Measurements from ENCODE around the gene IL1A.

IL1A gene

DNA sequence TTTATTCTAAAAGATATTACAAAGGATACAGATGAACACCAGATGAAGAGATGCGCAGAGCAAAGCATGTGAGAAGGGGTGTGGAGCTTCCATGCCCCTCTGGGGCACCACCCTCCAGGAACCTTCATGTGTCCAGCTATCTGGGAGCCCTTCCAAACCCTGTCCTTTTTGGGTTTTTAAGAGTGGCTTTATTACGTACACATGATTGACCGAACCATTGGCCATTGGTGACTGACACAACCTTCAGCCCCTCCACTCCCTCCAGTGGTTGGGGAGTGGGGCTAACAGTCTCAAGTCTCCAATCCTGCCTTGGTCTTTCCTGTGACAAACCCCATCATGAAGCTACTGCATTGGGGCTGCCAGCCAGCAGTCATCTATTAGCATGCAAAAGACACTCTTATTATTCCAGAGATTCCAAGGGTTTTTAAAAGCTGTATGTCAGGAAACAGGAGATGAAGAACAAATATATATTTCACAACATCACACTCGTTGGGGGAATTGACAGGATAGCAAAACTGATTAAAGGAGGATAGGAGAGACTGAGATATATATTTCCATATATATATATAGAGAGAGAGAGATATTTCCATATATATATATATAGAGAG is 32.9 kb upstream of the IL1A start:
- no peak for DNase-seq

DNA sequence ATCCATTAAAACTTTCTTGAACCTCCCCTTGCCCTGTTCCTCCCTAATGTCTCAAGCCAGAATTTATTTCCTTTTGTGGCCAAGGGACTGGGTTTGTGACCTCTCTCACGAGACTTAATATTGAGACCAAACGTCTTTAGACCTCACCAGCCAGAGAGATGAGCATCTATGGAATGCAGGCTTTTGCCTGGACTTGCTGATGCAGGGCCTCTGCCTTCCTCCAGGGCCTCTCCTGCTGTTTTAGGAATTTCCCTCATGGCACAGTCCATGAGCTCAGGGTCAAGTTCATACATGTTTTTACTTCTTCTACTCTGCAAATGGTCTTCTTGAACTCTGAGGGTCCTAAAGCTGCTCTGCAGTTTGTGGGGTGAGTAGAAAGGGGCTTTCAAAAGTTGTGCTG is 30.0 kb upstream of the IL1A start:
- DNase-seq, result no peak

DNA sequence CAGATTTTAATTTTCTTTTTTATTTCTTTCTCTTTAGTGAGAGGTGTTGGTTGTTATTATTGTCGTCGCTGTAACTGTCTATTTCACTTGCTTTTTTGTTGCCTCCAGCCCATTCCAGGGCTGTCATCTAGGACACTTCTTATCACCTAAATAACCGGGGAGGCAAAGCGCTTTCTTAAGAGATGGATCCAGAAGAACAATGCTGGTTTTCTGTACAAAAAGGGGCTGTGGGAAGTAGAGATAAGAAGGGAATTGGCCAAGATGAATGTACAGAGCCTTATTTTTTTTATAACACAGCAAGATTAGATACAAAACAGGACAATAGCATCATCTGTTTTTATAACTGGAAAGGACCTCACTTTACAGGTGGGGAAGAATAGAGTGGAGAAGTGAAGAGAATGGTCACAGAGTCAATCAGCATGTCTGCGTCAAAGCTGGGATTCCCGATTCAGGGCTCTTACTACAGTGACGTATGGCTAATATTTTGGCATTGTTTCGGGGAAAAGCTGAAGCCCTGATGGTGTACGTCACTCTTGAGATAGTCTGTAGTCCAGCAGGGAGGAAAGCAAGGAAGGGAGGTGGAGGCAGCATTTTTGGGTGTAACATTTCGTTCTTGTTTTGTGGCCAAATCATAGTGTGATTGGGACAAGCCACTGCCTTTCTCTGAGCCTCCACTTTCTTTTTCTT is 29.1 kb upstream of the IL1A start:
- DNase-seq, result no peak

DNA sequence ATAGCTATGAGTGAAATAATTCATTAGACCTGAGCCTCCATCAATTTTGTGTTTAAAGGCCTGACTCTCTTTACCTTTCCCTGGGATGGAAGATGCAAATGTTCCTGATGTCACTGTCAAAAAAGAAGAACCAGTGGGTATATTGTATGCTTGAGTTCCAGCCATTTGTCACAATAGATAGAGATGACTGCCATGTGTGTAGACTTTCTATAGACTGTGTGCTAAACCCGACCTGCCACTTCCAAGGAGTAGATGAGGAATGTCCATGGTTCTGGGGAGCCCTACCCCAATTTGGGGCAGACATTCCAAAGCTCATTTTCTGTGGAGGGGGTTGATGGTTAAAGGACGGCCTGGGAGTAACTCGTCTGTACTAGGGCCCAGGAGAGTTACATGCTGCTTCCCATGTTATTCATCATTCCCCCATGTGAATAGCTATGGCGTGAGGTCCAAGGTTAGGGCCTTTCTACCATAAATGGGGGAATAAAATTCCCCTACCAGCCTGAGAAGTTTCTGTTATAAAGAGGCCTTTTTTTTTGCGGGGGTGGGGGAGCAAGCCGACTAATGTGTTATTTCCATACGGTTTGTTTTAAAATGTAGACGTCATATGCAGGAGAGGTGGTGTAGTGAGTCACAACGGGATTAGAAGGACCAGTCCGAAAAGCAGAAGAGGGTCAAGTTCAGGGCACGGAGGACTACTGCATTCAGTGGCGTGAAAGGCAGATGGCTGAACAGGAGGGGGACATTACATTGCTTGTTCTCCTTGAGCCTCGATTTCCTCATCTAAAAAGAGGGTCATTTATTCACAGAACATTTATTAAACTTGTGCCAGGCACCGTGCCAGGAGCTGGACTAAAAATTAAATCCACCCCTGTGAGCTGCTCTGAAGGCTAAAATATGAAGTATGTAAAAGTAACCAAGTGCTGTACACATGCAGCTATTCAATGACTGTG is 28.3 kb upstream of the IL1A start:
- DNase-seq, result no peak

DNA sequence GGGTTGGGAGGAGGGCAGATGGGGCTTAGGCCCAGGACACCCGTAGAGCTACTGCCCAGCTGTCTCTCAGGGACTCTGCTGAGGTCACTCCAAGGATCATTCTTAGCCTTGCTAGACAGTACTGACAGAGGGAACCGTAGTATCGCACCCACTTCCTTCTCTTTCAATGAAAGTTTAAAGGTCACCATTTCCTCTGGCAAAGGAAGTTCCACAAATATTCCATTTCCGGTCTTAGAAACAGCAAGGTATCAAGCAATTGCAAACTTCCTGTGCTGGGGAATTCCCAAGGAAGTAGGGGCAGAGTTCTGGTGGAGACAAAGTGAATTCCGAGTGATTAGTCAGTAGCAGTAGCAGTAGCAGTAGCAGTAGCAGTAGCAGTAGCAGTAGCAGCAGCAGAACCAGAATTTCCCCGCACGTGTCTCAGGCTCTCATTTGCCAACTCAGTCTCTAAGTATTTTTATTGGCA is 27.6 kb upstream of the IL1A start:
- DNase-seq, result no peak

DNA sequence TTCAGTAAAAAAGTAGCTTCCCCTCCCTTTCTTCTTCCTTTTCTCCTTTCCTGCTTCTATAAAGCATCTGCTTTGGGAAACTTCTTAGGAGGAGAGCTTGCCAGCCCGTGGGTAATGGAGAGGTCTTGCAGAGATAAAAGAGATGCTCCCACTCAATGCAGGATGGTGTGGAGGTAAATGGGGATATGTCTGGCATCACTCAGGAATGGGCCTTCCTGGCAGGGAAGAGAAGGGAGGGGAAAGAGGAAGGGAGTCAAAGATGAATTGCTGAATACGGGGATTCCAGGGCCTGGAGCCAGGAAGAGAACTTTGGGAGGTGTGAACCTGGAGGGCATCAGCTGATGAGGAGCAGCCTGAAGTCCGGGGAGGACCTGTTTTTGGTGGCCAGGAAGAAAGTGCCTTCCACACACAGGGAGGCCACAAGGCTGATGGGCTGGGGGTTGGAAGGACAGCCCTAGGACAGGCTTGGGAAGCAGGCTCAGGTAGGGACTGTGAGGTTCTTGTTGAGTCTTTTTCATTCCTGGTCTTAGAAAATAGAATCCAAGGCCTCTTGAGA is 27.1 kb upstream of the IL1A start:
- DNase-seq, result no peak

DNA sequence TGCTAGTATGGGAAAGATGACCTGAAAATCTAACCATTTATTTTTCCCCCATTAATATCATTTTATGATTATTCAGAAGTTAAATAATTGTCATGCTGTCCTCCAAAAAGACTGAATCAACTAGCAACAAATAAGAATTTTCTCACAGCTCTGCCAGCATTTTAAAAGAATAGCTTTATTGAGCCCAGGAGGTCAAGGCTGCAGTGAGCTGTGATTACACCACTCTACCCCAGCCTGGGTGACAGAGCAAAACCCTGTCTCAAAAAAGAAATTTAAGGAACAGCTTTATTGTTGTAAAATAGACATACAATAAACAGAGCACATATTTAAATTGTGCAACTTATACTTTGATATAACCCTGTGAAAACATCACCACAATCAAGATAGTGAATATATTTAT is 24.8 kb upstream of the IL1A start:
- no peak for DNase-seq

DNA sequence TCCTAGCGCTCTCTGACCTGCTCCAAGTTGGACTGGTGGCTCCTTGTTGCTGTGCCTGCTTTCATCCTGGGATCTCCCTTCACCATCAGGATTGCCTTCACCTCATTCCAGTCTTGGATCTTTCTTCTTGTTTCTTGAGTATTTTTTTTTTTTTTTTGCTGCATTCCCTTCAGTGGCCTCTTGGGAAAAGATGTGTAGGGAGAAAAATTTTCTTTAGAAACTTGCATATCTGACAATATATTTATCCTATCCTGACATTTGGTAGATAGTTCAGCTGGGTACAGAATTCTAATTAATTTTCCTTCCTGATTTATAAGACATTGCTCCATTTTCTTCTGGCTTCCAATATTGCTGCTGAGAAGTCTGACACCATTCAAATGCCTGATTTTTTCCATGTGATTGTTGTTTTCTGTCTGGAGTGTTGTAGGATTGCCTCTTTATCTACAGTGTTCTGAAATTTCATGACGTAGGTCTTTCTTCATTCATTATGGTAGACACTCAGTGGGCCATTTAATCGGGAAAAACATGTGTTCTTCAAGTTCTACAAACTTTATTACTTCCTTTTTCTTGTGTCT is 23.0 kb upstream of the IL1A start:
- no peak for DNase-seq

DNA sequence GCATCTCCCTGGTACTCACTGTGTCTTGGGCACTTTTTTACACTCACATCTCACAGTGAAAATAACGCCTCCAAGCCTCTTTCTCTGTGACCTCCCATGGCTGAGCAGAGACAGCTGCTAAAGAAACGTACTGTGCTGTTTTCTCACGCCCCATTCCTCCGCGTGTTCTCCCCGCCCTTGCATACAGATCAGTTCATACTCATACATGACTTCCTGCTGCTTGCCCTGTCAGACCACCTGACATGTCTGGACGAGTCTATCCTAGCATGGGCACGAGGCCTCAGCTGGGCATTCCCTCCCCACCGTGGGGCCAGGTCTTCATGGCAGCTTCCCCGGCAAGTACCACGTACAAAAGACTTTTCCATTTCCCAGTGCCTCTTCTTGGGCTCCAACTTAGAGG is 21.2 kb upstream of the IL1A start:
- no peak for DNase-seq

DNA sequence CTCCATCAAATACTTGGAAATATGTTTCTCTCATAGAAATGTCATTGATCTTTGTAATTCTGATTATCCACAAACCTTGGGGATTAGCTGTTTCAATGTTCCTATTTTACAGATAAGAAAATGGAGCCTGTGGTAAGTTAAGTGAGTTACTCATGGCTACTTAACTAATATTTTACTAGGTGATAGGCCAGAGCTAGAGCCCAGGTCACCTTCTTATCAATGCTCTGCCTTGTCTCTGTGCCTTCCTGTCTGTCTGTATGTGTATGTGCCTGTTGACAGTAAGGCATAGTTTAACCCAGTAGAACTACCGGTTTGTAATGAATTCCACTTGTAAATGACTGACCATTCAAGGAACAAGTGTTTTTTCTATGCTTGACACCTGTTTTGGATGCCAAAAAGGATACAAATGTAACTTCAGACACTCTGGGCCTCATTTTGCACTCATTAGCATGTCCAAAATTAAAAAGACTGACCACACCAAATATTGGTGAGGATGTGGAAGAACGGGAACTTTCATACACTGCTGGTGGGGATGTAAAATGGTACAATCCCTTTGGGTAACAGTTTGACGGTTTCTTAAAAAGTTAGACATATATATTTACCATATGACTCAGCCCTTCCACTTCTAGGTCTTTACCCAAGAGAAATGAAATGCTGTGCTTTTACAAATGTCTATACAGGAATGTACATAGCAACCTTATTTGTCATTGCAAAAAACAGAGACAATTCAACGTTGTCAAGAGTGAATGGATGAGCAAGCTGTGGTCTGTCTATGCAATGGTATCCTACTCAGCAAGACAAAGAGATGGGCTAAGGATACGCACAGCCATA is 19.6 kb upstream of the IL1A start:
- no peak for DNase-seq

DNA sequence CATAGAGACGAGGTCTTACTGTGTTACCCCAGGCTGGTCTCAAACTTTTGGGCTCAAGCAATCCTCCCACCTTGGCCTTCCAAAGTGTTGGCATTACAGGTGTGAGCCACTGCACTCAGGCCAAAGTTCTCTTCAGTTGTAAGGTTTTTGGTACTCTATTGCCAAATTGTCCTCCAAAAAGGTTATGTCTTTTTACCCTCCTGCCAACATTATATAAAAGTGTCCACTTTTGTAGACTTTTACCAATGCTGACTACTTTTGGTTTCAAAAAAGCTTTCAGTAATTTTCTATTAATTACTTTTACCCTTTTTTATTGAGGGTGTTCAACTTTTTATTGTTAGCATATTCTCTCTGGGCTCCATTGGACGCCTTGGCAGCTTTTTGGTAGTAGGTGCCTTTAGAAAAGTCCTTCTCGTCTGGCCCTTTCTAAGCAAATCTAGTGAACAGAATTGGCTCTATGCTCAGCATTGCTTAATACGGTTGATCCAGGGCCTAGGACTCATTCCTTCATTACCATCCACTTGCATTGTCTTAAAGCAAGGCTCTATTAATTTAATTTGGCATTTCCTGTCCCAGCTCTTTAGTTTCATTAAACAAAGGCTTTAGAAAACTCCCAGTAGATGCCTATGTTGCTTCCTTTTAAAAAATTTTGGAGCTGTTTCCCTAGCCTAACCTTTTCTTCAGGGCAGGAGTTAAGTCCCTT is 16.7 kb upstream of the IL1A start:
- no peak for DNase-seq

DNA sequence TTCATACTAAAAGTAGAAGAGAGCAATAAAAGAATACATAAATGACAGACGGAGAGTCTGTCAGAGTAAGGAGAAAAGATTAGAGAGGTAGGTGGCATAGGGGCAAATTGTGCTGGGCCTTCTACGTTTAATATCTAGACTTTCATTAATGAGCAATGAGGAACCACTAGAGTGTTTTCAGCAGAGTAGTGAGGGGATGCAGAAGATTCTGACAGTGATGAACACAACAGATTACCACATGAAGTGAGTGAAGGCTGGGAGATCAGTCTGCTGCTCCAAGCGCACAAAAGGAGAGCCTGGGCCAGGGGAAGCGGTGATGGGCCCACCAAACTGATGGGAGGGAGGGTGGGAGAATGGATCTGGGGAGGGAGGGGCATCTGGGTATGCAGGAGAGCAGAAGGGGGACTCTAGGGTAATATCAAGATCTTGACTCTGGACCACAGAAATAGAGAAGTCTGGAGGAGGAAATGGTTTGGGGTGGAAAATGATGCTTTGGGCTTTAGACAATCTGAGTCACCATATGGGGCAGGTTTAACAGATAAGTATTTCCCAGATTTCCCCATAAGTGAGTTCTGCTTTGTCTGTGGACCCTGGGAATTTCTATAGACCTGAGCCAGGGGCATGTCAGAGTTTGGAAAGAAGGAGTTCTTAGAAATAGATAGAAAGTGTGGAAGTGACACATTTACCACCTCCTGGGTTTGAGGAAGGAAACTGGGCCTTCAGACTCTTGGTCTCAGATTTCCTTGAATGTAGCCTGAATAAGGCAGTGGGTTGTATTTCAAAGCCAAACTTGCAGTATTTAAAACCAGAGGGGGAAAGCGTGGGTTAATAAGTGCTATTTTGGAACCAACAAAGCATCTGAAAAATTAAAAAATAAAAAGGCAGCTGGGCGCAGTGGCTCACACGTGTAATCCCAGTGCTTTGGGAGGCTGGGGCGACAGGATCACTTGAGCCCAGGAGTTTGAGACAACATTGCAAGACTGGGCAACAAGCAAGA is 15.0 kb upstream of the IL1A start:
- no peak for DNase-seq

DNA sequence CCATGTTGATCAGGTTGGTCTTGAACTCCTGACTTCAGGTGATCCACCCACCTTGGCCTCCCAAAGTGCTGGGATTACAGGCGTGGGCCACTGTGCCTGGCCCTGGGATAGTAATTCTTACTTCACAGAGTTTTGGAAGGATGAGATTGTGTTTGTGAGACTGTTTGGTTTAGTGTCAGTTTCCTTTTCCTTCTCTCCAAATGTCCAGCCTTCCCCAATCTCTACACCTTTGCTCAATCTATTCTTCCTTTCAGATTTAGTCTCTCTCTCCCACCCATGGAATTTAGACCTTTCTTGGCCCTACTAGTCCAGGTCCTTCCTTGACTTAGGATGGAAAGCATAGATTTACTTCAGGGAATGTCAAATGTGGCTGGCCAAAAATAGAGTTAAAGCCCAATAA is 12.2 kb upstream of the IL1A start:
- DNase-seq, result no peak

DNA sequence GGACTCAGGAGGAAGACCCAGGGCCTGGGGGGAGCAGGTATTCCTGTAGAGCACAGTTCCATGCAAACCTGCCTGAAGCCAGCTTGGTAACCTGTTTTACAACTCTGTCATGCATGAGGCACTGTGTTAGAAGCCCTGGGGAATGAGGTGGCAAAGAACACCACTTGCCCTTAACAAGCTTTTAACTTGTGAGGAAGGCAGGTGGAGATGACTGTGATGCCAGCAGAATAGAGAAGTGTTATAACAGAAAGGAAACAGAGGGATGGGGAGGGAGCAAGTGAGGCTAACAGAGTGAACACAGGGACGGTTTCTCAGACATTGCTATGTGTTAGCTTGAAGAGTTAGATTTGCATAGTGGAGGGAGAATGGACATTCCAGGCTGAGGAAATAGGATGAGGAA is 11.5 kb upstream of the IL1A start:
- DNase-seq, result no peak

DNA sequence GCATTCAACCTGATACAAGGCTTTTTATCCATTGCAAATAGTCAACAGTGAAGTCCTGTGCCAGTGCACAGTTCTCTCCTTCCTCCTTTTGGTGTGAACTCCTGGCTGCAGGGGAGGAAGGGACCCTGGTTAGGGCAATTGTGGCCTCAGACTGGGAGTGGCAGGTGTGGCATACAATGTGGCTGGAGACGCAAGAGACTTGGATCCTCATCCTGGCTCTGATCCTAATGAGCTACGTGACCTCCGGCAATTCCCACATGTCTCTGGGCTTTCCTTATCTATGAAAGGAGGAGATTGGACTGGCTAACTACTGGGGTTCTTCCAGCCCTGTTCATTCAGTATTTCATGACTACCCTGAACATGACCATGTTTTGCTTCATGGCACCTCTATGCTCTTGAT is 10.5 kb upstream of the IL1A start:
- no peak for DNase-seq

DNA sequence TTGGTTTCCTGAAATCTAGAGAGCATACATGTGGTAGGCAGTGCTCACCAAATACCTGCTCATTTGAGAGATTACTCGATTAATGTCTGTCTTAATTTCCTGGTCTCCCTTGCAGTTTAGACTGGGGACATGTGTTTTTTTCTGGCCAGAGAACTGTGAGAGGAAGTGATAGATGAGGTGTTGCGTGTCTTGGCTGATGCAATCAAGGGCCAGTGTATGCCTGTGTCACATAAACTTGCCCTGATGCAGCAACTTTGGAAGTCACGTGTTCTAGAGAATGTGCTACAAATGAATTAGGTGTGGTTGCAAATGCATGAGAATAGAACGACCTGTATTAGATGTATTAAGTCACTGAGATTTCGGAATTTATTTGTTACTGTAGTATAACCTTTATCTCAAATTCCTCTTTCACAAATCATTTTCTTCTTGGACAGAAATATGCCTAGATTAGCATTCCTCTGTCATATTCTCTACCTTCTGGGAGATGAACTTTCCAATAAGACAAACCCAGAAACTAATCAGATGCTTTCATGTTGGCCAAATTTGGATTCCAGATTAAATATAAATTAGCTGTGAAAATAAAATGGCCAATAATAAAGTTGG is 9.9 kb upstream of the IL1A start:
- DNase-seq, result no peak

DNA sequence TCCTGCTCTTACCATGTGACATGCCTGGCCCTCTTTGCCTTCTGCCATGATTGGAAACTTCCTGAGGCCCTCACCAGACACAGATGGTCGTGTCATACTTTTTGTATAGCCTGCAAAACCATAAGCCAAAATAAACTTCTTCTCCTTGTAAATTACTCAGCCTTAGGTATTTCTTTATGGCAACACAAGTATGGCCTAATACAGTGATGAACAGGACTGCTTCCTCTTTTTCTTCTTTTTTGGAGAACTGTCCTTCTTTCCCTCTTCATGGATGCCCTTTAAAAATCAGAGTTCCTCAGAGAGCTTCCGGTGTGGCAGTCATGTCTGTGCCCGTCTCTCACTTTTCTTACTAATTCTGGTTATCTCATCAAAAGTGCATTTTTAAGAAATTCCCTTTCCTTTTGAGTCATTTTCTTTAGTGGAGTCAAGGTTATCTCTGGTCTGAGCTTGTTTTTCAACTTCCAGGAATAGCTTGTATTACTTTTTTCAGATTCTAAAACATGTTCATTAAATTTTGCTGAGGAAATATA is 9.2 kb upstream of the IL1A start:
- DNase-seq, result no peak

DNA sequence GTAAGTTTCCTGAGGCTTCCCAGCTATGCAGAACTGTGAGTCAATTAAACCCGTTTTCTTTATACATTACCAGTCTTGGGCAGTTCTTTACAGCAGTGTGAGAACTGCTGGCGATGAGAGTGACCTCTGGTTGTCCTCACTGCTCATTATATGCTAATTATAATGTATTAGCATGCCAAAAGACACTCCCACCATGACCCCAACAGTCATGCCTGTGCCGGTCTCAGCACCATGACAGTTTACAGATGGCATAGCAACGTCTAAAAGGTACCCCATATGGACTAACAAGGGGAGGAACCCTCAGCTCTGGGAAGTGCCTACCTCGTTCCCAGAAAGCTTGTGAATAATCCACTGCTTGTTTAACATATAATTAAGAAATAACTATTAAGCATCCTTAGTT is 8.1 kb upstream of the IL1A start:
- DNase-seq, result no peak

DNA sequence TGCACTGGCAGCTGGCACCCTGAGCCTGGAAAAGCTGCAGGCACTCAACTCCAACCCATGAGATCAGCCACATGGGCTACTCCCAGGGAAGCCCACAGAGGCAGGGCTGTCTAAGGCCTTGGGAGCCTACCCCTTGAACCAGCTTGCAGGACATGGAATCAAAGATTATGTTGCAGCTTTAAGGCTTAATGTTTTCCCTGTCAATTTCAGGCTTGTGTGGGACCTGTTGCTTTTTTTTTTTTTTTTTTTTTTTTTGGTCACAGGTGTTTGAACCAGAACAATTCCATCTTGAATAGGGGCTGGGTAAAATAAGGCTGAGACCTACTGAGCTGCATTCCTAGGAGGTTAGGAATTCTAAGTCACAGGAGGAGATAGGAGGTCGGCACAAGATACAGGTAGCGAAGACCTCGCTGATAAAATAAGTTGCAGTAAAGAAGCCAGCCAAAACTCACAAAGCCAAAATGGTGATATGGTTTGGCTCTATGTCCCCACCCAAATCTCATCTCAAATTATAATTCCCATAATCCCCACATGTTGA is 7.5 kb upstream of the IL1A start:
- DNase-seq, result no peak
